Activated CD4-positive, alpha-beta T cell treated with anti-CD3 and anti-CD28 coated beads for 24 hours (primary cell): ENCODE data around the gene FAM8A1.
"Not testable (repeated sequence)": the region's sequence is repeated elsewhere in the genome, so short reads cannot be mapped to it uniquely, and the experiment has no call there.

Source experiments
- DNase-seq, 2 donors: peaks; one replicate each; pipeline ENCODE4 v3.0.0-alpha.2; 2020; ENCODE audit warnings: low read depth in 2 of 2

Gene FAM8A1, protein sequence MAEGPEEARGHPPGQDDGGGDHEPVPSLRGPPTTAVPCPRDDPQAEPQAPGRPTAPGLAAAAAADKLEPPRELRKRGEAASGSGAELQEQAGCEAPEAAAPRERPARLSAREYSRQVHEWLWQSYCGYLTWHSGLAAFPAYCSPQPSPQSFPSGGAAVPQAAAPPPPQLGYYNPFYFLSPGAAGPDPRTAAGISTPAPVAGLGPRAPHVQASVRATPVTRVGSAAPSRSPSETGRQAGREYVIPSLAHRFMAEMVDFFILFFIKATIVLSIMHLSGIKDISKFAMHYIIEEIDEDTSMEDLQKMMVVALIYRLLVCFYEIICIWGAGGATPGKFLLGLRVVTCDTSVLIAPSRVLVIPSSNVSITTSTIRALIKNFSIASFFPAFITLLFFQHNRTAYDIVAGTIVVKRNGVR

DNA sequence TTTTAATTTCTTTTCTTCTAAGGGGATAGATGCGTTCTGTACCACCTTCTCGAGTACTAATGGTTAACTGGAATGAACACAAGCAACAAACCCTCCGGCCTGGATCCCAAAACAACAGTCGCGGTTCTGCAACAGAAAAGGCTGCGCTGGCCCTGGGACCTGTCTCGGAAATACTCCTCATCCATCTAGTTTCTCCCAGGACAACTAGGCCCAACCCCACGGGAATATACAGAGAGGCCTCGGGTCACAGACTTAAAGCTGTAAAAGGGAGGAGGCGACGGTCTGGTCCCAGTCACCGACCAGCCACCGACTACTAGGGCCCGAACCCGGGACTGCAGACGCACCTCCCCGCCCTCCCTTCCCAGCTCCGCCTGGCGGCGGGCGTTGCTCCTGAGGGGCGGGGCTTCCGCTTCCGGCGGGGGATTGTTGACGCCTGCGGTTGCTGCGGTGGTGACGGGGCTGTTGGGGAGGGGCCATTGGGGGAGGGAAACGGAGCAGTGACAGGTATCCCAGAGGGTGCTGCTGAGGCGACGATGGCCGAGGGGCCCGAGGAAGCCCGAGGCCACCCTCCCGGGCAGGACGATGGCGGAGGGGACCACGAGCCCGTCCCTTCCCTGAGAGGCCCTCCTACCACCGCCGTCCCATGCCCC lies at the start of gene FAM8A1:
Gene FAM8A1, plus strand, starts transcription at position 426 of the 650 bp plus-strand sequence. Its CDS starts 108 bp downstream, at position 534.
- DNase-seq = peak; percentile 96

DNA sequence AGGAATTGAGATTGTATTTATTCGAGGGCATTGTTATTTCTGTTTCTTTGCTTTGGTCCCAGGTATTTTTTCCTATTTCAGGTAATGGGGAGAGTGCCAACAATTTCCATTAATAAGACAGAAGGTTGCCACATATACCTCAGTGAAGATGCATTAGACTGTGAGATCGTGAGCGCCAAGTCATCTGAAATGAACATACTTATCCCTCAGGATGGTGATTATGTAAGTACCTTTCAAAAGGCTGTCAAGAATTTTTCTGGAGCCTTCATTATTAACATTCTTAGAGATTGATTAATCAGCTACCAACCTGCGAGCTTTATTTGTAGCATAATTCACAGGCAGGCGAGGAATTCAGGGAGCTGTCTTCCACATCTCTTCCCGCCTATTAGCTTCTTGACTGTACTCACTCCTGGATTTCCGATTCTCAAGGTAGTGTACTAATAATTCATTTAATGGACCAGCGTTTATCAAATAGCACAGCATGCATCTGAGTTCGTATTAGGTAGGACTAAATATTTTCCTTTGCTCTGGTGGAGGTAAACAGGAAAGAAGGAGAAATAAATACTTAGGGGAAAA lies 48.6 kb upstream of the FAM8A1 start:
- DNase-seq = no peak

DNA sequence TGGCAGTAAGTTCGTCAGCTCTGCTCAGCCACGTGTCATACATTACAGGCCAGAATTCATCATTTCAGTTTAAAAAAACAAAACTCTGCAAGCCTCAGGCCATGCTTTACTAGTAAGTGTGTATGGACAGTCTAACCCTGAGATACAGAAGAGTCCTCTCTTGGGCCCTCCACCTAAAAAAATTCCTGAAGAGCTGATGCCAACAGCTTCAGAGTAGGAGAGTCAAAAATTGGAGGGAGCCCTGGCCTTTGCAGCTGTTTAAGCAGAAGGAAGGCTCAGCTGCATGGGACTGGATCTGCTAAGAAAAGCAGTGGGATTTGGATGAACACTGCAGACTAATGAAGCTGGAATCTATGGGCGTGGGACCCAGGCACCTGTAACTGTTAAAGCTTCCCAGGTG lies 47.2 kb upstream of the FAM8A1 start:
- DNase-seq = no peak

DNA sequence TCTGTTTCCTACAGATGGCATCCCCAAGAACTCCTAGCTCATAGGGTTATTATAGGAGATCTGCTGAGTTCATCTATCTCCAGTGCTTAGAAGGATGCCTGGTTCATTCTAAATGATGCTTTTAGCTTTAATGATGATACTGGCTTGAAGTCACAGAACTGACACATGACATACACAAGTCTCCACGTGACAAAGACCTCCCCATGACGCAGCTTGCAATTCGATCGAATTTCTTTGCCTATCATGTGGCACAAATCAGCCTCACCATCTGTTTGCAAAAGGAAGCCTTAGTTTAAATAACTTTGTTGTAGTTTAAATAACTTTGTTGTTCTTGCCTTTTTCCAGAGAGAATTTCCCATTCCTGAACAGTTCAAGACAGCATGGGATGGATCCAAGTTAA lies 44.1 kb upstream of the FAM8A1 start:
- no peak for DNase-seq

DNA sequence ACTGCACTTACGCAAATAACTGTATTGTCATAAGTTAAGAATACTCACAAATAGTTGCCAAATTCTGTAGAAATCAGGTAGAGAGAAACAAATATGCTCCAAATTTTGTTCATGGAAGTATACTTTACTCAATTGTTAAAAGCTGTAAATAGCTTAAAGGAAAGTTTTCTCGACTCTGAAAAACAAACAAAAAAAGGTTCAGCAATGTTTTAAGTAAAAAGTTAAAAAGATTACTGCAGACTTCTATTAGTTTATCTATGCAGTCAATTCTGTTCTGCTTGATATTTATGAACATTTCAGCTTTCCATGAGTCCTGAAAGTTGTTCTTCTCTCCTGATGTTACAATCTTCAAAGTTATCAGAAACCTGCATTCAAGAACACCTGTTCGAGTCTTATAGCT lies 37.5 kb upstream of the FAM8A1 start:
- DNase-seq = no peak

DNA sequence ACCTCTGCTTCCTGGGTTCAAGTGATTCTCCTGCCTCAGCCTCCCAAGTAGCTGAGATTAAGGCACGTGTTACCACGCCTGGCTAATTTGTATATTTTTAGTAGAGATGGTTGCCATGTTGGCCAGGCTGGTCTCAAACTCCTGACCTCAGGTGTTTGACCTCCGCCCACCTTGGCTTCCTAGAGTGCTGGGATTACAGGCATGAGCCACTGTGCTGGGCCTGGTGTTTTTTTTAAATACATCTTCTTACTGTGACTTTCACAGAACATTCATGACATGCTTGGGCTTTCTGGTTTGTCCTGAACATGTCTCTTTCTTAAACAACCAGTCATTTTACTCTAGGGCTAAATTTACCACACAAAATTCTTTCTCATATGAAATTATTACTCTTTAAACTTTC lies 34.7 kb upstream of the FAM8A1 start:
- no peak for DNase-seq

DNA sequence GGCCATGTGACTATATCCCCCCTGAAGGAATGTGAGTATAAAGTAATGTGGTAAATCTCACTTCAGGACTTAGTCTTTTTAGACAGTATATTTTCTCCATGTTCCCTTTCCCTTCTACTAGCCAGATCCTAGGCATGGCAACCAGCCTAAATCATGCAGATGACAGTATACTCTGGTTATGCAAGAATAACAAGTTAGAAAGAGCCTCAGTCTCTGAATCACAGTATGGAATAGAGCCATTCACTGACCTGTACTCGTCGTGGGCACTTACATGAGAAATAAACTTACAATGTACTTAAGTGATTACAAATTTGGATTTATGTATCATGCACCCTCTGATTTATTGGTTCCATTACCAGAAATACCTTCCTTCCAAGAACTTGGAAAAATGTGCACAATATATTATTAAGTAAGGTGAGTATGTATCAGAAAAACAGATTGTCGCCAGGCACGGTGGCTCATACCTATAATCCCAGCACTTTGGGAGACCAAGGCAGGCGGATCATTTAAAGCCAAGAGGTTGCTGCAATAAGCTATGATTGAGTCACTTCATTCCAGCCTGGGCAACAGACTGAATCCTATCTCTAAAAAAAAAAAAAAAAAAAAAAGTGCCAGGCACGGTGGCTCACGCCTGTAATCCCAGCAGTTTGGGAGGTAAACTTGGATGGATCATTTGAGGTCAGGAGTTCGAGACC lies 25.1 kb upstream of the FAM8A1 start:
- DNase-seq = no peak

DNA sequence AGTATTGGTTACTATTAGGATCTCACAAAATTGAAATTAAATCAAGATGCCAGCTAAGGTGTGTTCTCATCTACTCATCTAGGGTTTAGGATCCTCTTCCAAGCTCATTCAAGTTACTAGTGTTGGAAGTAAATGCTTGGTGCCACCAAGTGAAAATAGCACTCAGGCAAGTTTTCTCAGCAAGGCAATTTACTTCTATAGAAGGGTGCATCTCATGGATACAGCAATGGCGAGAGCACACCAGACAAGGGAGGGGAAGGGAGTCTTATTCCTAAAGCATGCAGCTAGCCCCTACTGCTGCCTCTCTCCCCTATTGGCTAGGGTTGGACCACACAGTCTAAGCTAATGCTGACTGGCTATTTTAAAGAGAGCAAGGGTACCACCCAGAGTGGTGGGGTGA lies 23.0 kb upstream of the FAM8A1 start:
- no peak for DNase-seq

DNA sequence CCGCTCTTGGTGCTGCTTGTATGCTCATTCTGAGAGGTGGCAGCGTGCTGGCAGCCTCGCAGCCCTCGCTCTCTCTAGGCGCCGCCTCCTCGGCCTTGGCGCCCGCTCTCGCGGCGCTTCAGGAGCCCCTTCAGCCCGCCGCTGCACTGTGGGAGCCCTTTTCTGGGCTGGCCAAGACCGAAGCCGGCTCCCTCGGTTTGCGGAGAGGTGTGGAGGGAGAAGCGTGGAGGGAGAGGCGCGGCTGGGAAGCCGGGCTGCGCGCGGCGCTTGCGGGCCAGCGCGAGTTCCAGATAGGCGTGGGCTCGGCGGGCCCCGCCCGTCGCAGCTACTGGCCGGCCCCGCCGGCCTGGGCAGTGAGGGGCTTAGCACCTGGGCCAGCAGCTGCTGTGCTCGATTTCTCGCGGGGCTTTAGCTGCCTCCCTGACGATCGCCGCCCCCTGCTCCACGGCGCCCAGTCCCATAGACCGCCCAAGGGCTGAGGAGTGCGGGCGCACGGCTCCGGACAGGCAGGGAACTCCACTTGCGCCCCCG lies 19.5 kb upstream of the FAM8A1 start:
- DNase-seq = no peak

DNA sequence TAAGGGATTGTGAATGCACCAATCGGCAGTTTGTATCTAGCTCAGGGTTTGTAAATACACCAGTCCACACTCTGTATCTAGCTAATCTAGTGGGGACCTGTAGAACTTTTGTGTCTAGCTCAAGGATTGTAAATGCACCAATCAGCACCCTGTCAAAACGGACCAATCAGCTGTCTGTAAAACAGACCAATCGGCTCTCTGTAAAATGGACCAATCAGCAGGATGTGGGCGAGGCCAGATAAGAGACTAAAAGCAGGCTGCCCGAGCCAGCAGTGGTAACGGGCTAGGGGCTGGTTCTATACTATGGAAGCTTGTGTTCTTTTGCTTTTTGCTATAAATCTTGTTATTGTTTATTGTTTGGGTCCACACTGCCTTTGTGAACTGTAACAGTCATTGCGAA lies 18.8 kb upstream of the FAM8A1 start:
- not testable (repeated sequence) for DNase-seq

DNA sequence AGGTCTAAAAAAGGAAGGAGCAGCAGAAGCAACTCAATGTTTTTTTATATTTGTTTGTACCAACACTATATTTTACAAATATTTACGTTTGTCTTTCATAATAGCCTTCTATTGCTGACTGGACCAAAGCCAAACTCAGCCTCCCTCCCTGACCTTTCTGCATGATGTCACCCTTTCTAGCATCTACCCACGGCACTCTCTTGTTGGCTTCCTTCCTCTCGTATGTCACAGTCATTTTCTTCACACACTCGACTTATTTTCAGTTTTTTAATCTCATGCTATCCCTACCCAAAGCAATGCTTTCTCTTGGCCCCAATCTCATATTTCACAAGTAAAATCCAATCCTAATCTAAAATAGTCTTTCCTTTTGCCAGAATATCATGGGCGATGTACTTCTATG lies 16.3 kb upstream of the FAM8A1 start:
- no peak for DNase-seq

DNA sequence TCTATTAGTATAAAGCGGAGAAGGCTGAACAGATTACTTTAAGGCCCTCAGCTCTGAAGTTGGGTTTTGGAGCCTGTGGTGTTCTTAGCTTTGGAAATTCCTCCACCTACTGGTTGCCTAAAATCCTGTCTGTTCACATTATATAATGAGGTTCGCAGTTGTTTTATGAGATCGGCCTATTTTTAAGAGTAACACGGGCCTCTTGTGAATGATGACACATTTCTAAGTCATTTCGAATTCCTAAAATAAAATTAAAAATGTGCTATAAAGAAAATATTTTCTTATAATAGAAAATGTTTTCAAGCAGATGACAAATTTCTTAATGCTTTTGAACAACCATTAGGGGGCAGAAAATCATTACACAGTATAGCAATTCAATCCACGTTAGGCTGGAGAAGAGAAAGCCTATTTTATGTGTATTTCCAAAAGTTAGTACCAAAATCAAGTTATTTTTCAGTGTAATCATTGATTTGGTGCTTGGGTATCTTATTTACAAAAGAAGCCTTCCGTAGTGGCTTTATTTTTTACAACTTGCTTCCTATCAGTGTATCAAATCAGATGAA lies 15.8 kb upstream of the FAM8A1 start:
- DNase-seq = no peak

DNA sequence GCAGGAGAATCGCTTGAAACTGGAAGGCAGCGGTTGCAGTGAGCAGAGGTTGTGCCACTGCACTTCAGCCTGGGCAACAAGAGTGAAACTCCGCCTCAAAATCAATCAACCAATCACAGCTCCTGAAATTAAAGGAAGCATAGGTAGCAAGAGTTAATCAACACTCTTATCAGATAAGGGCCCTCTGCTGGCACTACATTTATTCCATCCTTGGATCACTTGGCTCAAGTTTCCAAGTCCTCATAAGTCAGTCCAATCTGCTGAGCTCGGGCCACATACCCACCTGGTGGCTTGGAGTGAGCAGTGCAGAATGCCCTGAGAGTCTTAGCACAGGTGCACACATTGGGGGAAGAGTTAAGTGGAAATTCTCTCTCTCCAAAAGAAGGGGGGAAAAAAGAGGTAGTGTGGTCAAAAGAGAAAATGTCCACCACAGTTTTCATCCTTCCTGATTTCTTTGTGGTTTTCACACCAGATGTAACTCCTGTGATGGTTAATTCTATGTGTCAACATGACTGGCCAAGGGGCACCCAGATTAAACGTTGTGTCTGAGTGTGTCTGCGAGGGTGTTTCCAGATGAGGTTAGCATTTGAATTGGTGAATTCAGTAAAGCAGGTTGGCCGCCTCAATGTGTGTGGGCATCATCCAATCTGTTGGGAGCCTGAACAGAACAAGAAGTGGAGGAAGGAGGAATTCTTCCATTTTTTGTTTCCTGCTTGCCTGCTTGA lies 14.2 kb upstream of the FAM8A1 start:
- DNase-seq = no peak

DNA sequence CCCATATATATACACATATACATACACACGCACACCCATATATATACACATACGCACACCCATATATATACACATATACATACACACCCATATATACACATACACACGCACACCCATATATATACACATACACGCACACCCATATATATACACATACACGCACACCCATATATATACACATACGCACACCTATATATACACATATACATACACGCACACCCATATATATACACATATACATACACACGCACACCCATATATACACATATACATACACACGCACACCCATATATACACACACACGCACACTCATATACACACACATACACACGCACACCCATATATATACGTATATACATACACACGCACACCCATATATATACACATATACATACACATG lies 13.5 kb upstream of the FAM8A1 start:
- not testable (repeated sequence) for DNase-seq

DNA sequence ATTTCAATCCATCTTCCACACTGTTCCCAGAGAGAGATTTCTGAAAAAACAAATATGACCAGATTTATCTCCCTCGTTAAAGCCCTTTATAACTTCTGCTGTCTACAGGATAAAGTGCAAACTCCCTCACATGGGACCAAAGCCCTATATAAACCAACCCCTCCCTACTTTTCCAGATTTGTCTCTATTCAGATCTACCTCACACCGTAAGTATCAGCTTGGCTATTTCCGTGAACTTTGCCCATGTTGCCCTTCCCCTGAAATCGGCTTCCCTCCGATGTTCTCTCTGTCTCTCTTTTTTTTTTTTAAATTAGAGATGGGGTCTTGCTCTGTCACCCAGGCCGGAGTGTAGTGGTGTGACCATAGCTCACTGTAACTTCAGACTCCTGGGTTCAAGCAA lies 12.1 kb upstream of the FAM8A1 start:
- DNase-seq = no peak

DNA sequence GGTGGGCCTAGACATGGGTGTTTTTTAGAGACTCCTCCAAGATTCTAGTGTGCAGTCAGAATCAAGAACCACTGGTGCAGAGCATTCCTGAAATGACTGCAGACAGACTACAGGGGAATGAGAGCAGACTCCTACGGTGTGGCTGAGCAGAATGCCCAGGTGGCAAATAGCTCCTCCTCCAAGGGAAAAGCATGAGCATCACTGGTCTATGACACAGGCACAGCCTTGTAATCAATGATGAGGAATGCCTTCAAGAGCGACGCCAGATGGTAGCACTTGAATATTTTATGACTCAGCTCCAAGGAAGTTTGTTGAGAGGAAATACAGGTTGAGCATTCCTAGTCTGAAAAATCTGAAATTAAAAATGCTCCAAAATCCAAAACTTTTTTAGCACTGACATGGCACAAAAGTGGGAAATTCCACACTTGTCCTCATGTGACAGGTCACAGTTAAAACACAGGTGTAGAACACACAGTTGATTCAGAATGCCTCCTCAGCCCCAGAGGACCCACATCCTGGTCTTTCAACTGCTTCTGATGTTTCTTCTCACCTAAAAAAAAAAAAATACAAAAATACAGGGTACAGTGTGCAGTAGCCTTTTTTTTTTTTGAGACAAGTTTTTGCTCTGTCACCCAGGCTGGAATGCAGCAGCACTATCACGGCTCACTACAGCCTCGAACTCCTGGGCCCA lies 10.6 kb upstream of the FAM8A1 start:
- DNase-seq = no peak

DNA sequence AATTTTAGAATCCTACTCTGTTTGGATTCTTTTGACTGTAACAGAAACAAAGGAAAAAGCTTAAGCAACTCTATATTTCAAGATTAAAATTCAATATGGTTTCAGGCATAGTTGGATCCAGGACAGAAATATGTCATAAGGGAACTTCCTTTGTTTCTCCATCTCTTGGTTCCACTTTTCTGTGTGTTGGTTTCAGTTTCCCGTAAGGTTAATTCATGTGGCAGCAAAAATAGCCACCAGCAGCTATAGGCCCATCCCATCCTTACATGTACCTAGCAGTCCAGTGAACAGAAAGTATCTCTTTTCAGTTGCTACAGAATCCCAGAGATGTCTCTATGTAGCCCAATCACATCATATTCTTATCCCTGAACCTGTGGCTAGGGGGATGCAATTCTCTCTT lies 8.8 kb upstream of the FAM8A1 start:
- DNase-seq = no peak

DNA sequence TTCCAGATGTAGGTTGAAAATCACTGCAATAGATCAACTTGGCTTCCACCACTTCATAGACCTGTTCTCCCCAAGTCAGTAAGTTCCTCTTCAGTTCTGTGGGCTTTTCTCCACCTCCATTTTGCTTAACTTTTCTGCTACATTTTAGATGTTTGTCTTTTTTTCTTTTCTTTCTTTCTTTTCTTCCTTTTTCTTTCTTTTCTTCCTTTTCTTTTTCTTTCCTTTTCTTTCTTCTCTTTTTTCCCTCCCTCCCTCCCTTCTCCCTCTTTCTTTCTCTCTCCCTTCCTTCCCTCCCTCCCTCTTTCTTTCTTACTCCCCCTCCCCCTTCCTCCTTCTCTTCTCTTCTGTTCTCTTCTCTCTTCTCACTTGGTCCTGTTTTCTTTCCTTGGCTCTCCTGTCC lies 6.9 kb upstream of the FAM8A1 start:
- DNase-seq = no peak

DNA sequence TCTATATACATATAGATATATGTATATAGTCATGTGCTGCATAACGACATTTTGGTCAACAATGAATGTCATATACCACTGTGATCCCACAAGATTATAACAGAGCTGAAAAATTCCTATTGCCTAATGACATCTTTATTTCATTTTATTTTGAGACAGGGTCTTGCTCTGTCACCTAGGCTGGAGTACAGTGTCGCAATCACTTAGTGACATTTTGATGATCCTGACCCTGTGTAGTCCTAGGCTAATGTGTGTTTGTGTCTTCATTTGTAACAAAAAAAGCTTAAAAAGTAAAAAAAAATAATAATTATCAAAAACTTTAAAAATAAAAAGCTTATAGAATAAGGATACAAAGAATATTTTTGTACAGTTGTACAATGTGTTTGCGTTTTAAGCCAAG lies 4.0 kb upstream of the FAM8A1 start:
- DNase-seq = no peak

DNA sequence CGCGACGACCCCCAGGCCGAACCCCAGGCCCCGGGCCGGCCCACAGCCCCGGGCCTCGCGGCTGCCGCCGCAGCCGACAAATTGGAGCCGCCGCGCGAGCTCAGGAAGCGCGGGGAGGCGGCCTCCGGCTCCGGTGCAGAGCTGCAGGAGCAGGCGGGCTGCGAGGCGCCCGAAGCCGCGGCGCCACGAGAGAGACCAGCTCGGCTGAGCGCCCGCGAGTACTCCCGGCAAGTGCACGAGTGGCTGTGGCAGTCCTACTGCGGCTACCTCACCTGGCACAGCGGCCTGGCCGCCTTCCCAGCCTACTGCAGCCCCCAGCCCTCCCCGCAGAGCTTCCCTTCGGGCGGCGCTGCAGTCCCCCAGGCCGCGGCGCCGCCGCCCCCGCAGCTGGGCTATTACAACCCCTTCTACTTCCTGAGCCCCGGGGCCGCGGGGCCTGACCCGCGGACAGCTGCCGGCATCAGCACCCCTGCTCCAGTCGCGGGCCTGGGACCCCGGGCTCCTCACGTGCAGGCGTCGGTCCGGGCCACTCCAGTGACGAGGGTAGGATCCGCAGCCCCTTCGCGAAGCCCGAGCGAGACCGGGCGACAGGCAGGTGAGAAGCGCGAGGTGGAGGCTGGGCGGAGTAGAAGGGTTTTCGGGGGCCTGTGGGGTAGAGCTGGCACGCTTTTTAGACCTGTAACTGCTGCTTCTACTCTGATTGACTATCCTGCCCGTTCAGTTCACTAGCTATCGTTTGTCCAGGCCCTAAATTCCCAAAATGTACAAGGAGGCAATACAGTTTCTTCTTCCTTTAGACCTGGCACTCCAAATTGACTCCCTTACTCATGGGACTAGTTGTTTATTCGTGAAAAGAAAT lies 654 bp downstream of the FAM8A1 start:
- peak; percentile 12 to 25 for DNase-seq
